ENCODE measurements around the gene PARD3B.

- TF ChIP-seq LEF1 (IDR thresholded peaks at IDR 0.05; ENCODE audit: borderline replicate concordance) (no peak), PKNOX1 (IDR thresholded peaks at IDR 0.05) (no peak), FOXM1 (IDR thresholded peaks at IDR 0.05; ENCODE audit: borderline replicate concordance) (no peak)
Observed at GRCh38 chr2:205220559-205220958, 675.3 kb downstream of the PARD3B start.
